ENCODE results near the gene PLEKHA1. TPM values are rescaled to one million over a fixed set of nuclear protein-coding genes. Genes with fewer than 3 reads are reported as not detected.

PLEKHA1 gene
- total RNA-seq, 1 donor from 2014 or later, result 41.9 TPM

DNA sequence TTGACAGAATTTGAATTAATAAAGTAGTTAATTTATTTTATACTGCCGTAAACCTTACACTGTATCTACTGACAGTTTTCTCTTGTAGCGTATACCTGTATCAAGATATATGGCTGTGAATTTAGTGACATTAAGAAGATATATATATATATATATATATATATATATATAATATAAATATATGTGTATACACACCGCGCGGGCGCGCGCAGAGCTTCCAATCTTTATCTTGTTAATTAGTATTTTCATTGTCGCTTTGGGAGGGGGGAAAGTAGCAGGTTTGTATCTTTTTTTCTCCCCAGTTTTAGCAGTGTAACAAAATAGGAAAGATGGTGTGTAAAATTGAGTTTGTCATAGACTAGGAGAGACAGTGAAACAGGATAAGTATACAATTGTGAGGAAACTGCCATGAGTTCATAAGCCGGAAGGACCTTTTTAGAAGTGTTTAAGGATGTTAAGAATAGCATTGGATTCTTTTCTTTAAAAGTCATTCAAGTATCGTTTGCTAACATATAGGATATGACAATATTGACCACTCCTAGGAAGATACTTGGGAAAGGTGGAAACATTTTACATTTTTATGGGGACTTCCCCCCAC is 2.0 kb downstream of the PLEKHA1 start:
- no peak for DNase-seq (ENCODE audit: low spot score)

DNA sequence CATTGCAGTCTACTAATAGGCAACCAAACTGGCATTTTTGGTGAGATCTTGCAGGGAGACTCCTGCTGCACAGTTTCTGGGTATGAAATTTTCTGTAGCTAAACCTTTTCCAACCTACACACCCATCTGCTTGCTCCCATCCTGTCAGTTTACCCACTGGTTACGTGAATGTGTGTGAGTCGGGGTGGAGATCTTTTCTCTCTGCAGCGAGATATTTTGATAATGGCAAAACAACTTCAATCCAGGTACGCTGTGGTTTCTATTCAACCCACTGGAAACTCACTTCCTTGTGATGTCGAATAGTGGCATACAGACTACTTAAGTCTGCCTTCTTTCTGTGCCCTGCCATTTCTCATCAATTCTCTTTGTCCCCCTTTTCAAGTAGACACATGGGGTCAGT is 4.5 kb downstream of the PLEKHA1 start:
- no peak for DNase-seq (ENCODE audit: low spot score)

DNA sequence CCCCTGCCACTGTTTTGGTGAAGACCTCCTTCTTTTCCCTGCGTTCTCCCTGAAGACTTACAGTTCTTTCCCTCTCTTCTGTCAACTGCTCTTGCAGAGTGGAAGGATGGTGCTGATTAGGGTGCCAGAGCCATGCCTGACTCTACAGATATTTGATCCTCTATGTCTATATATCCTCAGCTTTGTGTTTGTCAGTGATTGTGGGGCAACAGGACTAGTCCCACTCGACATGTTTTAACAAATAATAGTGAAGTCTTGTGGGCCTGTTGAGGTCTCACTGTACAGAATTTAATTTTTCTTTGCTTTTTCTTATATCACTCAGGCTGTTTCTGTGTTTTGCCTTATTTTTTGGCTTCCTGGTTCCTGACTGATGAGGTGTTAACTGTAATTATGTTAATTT is 5.0 kb downstream of the PLEKHA1 start:
- DNase-seq (ENCODE audit: low spot score), result no peak

DNA sequence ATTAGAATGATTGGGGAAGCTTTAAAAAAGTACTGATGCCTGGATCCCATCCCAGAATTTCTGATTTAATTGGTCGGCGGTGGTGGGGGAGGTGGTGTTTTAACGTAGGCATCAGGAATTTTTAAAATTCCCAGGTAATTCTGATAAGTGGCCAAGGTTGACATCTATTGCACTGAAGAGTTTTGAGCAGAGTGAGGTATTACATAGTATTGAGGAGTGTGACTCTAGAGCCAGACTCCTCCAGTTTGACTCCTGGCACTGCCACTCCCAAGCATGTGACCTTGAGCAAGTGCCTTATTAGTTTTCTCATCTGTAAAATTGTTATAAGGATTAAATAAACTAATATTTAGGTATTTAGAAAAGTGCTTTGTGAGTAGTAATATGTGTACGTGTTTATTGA is 6.2 kb downstream of the PLEKHA1 start:
- DNase-seq (ENCODE audit: low spot score), result no peak

GRCh38 chr10:122381680-122382079 is 7.2 kb downstream of the PLEKHA1 start:
- no peak for DNase-seq (ENCODE audit: low spot score)

- DNase-seq (ENCODE audit: low spot score), result no peak
These were observed 12.0 kb downstream of the PLEKHA1 start for GRCh38 chr10:122386514-122386913.

- DNase-seq (ENCODE audit: low spot score), result no peak
These were observed 13.1 kb downstream of the PLEKHA1 start for GRCh38 chr10:122387572-122387971.

DNA sequence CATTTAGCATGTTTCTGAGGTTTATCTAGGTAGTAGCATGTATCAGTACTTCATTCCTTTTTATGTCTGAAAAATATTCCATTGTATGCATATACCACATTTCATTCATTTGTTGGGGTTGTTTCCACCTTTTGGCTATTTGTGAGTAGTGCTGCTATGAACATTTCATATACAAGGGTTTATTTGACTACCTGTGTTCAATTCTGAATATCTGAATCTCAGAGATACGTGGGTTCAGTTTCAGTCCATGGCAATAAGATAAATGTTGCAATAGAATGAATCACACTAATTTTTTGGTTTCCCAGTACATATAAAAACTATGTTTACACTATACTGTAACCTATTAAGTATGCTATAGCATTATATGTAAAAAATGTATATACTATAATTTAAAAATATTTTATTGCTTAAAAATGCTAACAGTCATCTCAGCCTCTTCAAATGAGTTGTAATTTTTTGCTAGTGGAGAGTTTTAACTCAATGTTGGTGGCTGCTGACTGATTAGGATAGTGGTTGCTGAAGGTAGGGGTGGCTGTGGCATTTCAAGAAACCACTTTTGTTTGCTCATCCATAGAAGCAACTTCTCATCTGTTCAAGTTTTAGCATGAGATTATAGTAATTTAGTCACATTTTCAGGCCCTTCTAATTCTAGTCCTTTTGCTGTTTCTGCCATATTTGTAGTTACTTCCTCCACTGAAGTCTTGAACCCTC is 13.9 kb downstream of the PLEKHA1 start:
- no peak for DNase-seq (ENCODE audit: low spot score)

GRCh38 chr10:122390271-122390670 is 15.8 kb downstream of the PLEKHA1 start:
- no peak for DNase-seq (ENCODE audit: low spot score)

- no peak for DNase-seq (ENCODE audit: low spot score)
These were observed 16.2 kb downstream of the PLEKHA1 start for GRCh38 chr10:122390679-122391078.

GRCh38 chr10:122391875-122392274 is 17.4 kb downstream of the PLEKHA1 start:
- no peak for DNase-seq (ENCODE audit: low spot score)

GRCh38 chr10:122392835-122393234 is 18.3 kb downstream of the PLEKHA1 start:
- no peak for DNase-seq (ENCODE audit: low spot score)

DNA sequence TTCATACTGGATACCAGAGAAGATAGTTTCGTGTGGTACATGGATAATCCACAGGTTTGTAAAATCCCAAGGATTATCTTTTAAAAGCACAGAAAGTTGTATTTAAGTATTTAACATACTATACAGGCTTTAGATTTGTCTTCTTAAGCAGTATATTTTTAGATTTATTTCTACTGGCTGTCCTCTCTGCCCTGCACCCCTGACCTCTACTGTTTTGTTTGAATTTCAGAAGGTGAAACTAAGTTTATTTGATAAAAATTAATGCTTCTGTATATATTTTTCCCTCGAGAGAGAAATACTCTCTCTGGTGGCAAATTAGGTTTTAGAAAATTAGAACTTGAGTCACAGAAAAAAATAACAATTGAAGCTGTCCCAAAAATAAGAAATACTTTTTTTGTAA is 18.8 kb downstream of the PLEKHA1 start:
- DNase-seq (ENCODE audit: low spot score), result no peak

- no peak for DNase-seq (ENCODE audit: low spot score)
These were observed 28.1 kb downstream of the PLEKHA1 start for GRCh38 chr10:122402548-122403131.

GRCh38 chr10:122404576-122404975 is 30.1 kb downstream of the PLEKHA1 start:
- DNase-seq (ENCODE audit: low spot score), result no peak

- no peak for DNase-seq (ENCODE audit: low spot score)
These were observed 33.0 kb downstream of the PLEKHA1 start for GRCh38 chr10:122407375-122408125.

GRCh38 chr10:122413327-122413726 is 38.8 kb downstream of the PLEKHA1 start:
- DNase-seq (ENCODE audit: low spot score), result no peak

DNA sequence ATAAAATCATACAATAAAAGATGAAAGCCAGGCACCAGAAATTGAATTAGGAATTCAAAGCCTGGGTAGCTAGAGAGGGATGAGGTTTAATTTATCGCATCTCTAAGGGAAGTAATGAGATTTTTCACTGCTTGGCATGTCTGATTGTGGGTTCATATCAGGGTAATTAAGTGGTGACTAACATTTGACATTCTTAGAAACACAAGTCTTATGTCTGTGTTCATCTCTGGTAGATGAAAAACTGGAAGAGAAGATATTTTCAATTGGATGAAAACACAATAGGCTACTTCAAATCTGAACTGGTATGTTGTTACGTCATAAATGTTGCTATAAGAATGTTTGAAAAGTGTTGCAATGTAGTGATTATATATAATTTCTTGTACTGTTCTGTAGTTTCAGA is 43.2 kb downstream of the PLEKHA1 start:
- DNase-seq (ENCODE audit: low spot score), result no peak

- DNase-seq (ENCODE audit: low spot score), result no peak
These were observed 44.5 kb downstream of the PLEKHA1 start for GRCh38 chr10:122419016-122419415.

GRCh38 chr10:122419876-122420623 is 45.5 kb downstream of the PLEKHA1 start:
- DNase-seq (ENCODE audit: low spot score), result no peak

GRCh38 chr10:122420624-122421007 is 46.1 kb downstream of the PLEKHA1 start:
- no peak for DNase-seq (ENCODE audit: low spot score)

DNA sequence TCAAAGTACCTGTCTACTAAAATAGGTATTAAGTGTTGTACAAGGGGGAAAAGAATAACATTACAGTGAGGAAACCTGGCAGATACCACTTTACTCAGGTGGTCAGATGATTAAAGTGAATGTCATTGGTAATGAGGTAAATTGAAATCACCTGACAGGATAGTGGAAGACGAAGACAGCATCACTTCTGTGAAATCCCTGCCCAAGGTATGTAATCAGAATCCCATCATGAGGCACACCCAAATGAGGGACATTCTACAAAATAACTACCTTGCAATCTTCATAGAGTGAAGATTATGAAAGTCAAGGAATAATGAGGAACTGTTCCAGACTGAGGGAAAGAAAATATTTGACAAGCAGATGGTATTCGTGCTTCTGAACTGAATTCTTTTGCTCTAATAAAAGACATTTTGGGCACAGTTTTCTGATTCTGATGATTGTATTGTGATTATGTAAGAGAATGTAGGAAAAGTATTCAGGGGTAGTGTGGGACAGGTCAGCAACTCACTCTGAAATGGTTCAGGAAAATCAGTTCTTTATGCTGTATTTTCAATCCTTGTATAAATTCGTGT is 46.6 kb downstream of the PLEKHA1 start:
- DNase-seq (ENCODE audit: low spot score), result no peak

Measured in ureter (tissue), 1 donor.